Neural cell (in vitro differentiated cells): ENCODE measurements around the gene SCN10A. TPM values are rescaled to one million over a fixed set of nuclear protein-coding genes. Genes with fewer than 3 reads are reported as not detected.

Experiments used
- H2AFZ ChIP-seq: fragments of 200-600, 300-800 bp; sonication (generic), shearing (Covaris generic); 2 replicates; pipeline ENCODE4 v1.6.0; 2014; ENCODE audit warnings: low read depth, mild to moderate bottlenecking, antibody characterized with exemption, low read length, moderate library complexity
- H3F3A ChIP-seq: fragments of 200-600 bp; shearing (Covaris generic); 2 replicates; pipeline ENCODE4 v1.6.1; 2016; ENCODE audit warnings: mild to moderate bottlenecking, moderate library complexity, mixed read lengths, antibody characterized with exemption, low read length; ENCODE audit not compliant: insufficient read depth, poor library complexity, severe bottlenecking
- H3K27ac ChIP-seq: fragments of 200-600, 300-800 bp; sonication (generic), shearing (Covaris generic); 2 replicates; pipeline ENCODE4 v1.5.1; 2014; ENCODE audit warnings: mild to moderate bottlenecking, low read length, moderate library complexity
- H3K27me3 ChIP-seq: fragments of 300-800, 200-600 bp; sonication (generic), shearing (Covaris generic); 2 replicates; pipeline ENCODE4 v1.6.0; 2014; ENCODE audit warnings: mild to moderate bottlenecking, low read depth, low read length, moderate library complexity; ENCODE audit not compliant: insufficient read depth
- H3K36me3 ChIP-seq: fragments of 300-800, 200-600 bp; sonication (generic), shearing (Covaris generic); 2 replicates; pipeline ENCODE4 v1.5.1; 2014; ENCODE audit warnings: mild to moderate bottlenecking, antibody characterized with exemption, low read length, moderate library complexity; ENCODE audit not compliant: insufficient read depth
- H3K4me2 ChIP-seq: fragments of 300-800, 200-600 bp; sonication (generic), shearing (Covaris generic); 2 replicates; pipeline ENCODE4 v1.6.0; 2014; ENCODE audit warnings: mild to moderate bottlenecking, low read length
- H3K4me3 ChIP-seq: fragments of 300-800, 200-600 bp; sonication (generic), shearing (Covaris generic); 2 replicates; pipeline ENCODE4 v1.5.1; 2014; ENCODE audit warnings: mild to moderate bottlenecking, low read length, moderate library complexity
- H3K79me2 ChIP-seq: fragments of 200-600 bp; shearing (Covaris generic); replicated peaks from 2 replicates; pipeline ENCODE4 v1.6.0; 2014; ENCODE audit warnings: mild to moderate bottlenecking, low read length, moderate library complexity; ENCODE audit not compliant: insufficient read depth
- H3K9ac ChIP-seq: fragments of 300-800, 200-600 bp; sonication (generic), shearing (Covaris generic); 2 replicates; pipeline ENCODE4 v1.6.1; 2016; ENCODE audit warnings: mild to moderate bottlenecking, low read length, mixed read lengths
- H3K9me2 ChIP-seq: fragments of 200-600 bp; shearing (Covaris generic); 2 replicates; pipeline ENCODE4 v1.6.1; 2016; ENCODE audit warnings: mild to moderate bottlenecking, low read length, mixed read lengths; ENCODE audit not compliant: insufficient read depth
- H3K9me3 ChIP-seq: fragments of 200-600, 300-800 bp; sonication (generic), shearing (Covaris generic); 2 replicates; pipeline ENCODE4 v1.6.1; 2016; ENCODE audit warnings: mild to moderate bottlenecking, mixed run types, low read length, moderate library complexity, mixed read lengths
- H4K20me1 ChIP-seq: fragments of 200-600 bp; shearing (Covaris generic); 2 replicates; pipeline ENCODE4 v1.6.1; 2016; ENCODE audit warnings: mild to moderate bottlenecking, mixed run types; ENCODE audit not compliant: insufficient read depth
- CTCF ChIP-seq: fragments of 450-650 bp; IDR thresholded peaks from 2 replicates; pipeline ENCODE4 v1.5.1; 2014; ENCODE audit warnings: antibody characterized with exemption, mild to moderate bottlenecking, moderate library complexity; ENCODE audit not compliant: poor library complexity, severe bottlenecking
- EZH2 ChIP-seq: fragments of 200-600, 300-800 bp; shearing (Covaris generic), sonication (generic); IDR thresholded peaks from 2 replicates; pipeline ENCODE4 v1.6.1; 2014; ENCODE audit warnings: antibody characterized with exemption, low read length, borderline replicate concordance, mild to moderate bottlenecking; ENCODE audit not compliant: insufficient read depth, poor library complexity, severe bottlenecking
- MXI1 ChIP-seq: fragments of 450-650 bp; conservative IDR thresholded peaks from 2 replicates; pipeline ENCODE4 v1.6.1; 2014; ENCODE audit warnings: antibody characterized with exemption, mild to moderate bottlenecking; ENCODE audit not compliant: poor library complexity, severe bottlenecking
- POLR2AphosphoS5 ChIP-seq: IDR thresholded peaks from 2 replicates; pipeline ENCODE4 v1.6.1; 2012
- RAD21 ChIP-seq: fragments of 450-650 bp; conservative IDR thresholded peaks from 2 replicates; pipeline ENCODE4 v1.6.1; 2014; ENCODE audit warnings: antibody characterized with exemption, mild to moderate bottlenecking, moderate library complexity
- REST ChIP-seq: IDR thresholded peaks from 2 replicates; pipeline ENCODE4 v1.6.1; 2012; ENCODE audit warnings: borderline replicate concordance
- SMC3 ChIP-seq: fragments of 450-650 bp; conservative IDR thresholded peaks from 2 replicates; pipeline ENCODE4 v1.6.1; 2014; ENCODE audit warnings: antibody characterized with exemption, mild to moderate bottlenecking, moderate library complexity; ENCODE audit not compliant: poor library complexity
- TAF1 ChIP-seq: IDR thresholded peaks from 2 replicates; pipeline ENCODE4 v1.6.1; 2012; ENCODE audit warnings: low read depth
- polyA plus RNA-seq: library from polyadenylated mRNA; depleted of rRNA; stranded (reverse); fragments of >200 nt; gene quantifications from 2 replicates; pipeline ENCODE4 v1.2.3, GENCODE V29; 2014

SCN10A gene
- polyA plus RNA-seq, 1 donor from 2014 or later: not detected

GRCh38 chr3:38763569-38763968 lies 52.4 kb downstream of the SCN10A start:
- H3K79me2 ChIP-seq: no peaks in the 10 kb centered on the region
- H3F3A ChIP-seq: no peaks in the 10 kb centered on the region
- TF ChIP-seq SMC3 (no peak), EZH2 (no peak), REST (no peak)
- H3K27ac ChIP-seq: no peak overlapping the region
- no peaks in the 10 kb centered on the region for H3K36me3 ChIP-seq
- H3K27me3 ChIP-seq: no peaks in the 10 kb centered on the region
- no peak overlapping the region for H3K9ac ChIP-seq
- H2AFZ ChIP-seq: no peak overlapping the region
- no peak overlapping the region for H3K4me2 ChIP-seq
- H4K20me1 ChIP-seq: no peaks in the 10 kb centered on the region
- no peaks in the 10 kb centered on the region for H3K9me3 ChIP-seq
- H3K4me3 ChIP-seq: no peak overlapping the region
- H3K9me2 ChIP-seq: no peaks in the 10 kb centered on the region

GRCh38 chr3:38758557-38758956 lies 57.5 kb downstream of the SCN10A start:
- Histone ChIP-seq H3F3A (no peaks in the 10 kb centered on the region), H3K27me3 (no peaks in the 10 kb centered on the region), H3K4me2 (no peak overlapping the region), H3K36me3 (no peaks in the 10 kb centered on the region), H3K4me3 (no peak overlapping the region), H4K20me1 (no peaks in the 10 kb centered on the region), H2AFZ (no peak overlapping the region), H3K79me2 (no peaks in the 10 kb centered on the region), H3K27ac (no peak overlapping the region), H3K9me2 (no peaks in the 10 kb centered on the region), H3K9ac (no peak overlapping the region), H3K9me3 (no peaks in the 10 kb centered on the region)
- no peak for TF ChIP-seq CTCF
- TF ChIP-seq TAF1: no peak
- no peak for TF ChIP-seq SMC3
- no peak for TF ChIP-seq RAD21
- no peak for TF ChIP-seq POLR2AphosphoS5
- TF ChIP-seq MXI1: no peak
- no peak for TF ChIP-seq REST
